Loucy (cell line): ENCODE measurements around the gene ID3.

Source experiments
- EZH2phosphoT487 ChIP-seq: fragments of 200-600 bp; IDR thresholded peaks from 2 replicates; pipeline ENCODE4 v1.6.1; 2018; ENCODE audit warnings: antibody characterized with exemption, mild to moderate bottlenecking, moderate library complexity, borderline replicate concordance
- TF ChIP-seq, protein P1 (sequence below): fragments of 200-600 bp; sonication (generic); conservative IDR thresholded peaks from 2 replicates; pipeline ENCODE4 v1.5.1; 2014; ENCODE audit warnings: mild to moderate bottlenecking, antibody characterized with exemption, low read length

DNA sequence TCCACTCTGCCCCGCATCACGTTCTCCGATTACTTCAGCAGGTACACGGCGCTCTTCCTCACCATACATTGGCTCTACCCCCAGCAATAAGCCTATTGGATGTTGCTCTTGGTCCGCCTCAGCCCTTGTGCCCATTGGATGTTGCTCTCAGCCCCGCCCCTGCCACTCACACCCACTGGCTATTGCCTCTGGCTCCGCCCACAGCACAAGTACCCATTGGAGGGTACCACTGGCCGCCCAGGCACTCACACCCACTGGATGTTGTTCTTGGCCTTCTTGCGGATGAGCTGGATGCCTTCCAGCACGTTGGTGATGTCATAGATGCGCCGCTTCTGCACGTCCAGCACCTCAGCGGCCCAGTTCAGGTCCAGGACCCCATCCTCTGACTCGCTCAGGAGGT lies 37.7 kb downstream of the ID3 start:
- no peak for TF ChIP-seq EZH2phosphoT487
- TF ChIP-seq, protein P1, sequence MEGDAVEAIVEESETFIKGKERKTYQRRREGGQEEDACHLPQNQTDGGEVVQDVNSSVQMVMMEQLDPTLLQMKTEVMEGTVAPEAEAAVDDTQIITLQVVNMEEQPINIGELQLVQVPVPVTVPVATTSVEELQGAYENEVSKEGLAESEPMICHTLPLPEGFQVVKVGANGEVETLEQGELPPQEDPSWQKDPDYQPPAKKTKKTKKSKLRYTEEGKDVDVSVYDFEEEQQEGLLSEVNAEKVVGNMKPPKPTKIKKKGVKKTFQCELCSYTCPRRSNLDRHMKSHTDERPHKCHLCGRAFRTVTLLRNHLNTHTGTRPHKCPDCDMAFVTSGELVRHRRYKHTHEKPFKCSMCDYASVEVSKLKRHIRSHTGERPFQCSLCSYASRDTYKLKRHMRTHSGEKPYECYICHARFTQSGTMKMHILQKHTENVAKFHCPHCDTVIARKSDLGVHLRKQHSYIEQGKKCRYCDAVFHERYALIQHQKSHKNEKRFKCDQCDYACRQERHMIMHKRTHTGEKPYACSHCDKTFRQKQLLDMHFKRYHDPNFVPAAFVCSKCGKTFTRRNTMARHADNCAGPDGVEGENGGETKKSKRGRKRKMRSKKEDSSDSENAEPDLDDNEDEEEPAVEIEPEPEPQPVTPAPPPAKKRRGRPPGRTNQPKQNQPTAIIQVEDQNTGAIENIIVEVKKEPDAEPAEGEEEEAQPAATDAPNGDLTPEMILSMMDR, result no peak
